Progenitor cell of endocrine pancreas (in vitro differentiated cells): ENCODE data around the gene ARHGAP9. TPM values are rescaled to one million over a fixed set of nuclear protein-coding genes. Genes with fewer than 3 reads are reported as not detected.
"Not testable (repeated sequence)": the region's sequence is repeated elsewhere in the genome, so short reads cannot be mapped to it uniquely, and the experiment has no call there.

Experiments used
- DNase-seq: peaks from one replicate; pipeline ENCODE4 v3.0.0; 2021; ENCODE audit warnings: low spot score; ENCODE audit not compliant: unreplicated experiment
- H3K27ac Mint-ChIP-seq: 2 replicates; pipeline ENCODE4 v1.8.0; 2021; ENCODE audit warnings: mild to moderate bottlenecking, moderate library complexity, mixed read lengths
- H3K27me3 Mint-ChIP-seq: 2 replicates; pipeline ENCODE4 v1.8.0; 2021; ENCODE audit warnings: mixed read lengths
- H3K36me3 Mint-ChIP-seq: 2 replicates; pipeline ENCODE4 v1.8.0; 2022; ENCODE audit warnings: mixed read lengths; ENCODE audit not compliant: insufficient read depth
- H3K4me1 Mint-ChIP-seq: 2 replicates; pipeline ENCODE4 v1.8.0; 2021; ENCODE audit warnings: low read depth, mixed read lengths
- H3K4me3 Mint-ChIP-seq: 2 replicates; pipeline ENCODE4 v1.8.0; 2021; ENCODE audit warnings: low read depth, mild to moderate bottlenecking, moderate library complexity, mixed read lengths
- H3K9me3 Mint-ChIP-seq: 2 replicates; pipeline ENCODE4 v1.8.0; 2021; ENCODE audit warnings: low read depth, mixed read lengths
- CTCF ChIP-seq: fragments of 200-600 bp; sonication (generic); IDR thresholded peaks from one replicate; pipeline ENCODE4 v1.5.0; 2021; ENCODE audit warnings: antibody characterized with exemption, mild to moderate bottlenecking; ENCODE audit not compliant: unreplicated experiment
- total RNA-seq: library from RNA; stranded (reverse); gene quantifications from 2 replicates; pipeline ENCODE4 v1.2.1, GENCODE V29; 2021

Gene ARHGAP9
- total RNA-seq, 1 donor from 2014 or later, result 2.8 TPM

GRCh38 chr12:57518920-57519795 is 39.5 kb upstream of the ARHGAP9 start:
- Mint-ChIP-seq H3K27me3 (no peaks in the 10 kb centered on the region), H3K9me3 (no peaks in the 10 kb centered on the region), H3K36me3 (peaks cover 19% of the 10 kb centered on the region), H3K27ac (peak overlapping the region; percentile 100), H3K4me3 (peak overlapping the region; percentile 98), H3K4me1 (peaks cover 32% of the 10 kb centered on the region)
- no peak for DNase-seq
- TF ChIP-seq CTCF, result no peak

GRCh38 chr12:57518176-57518919 is 38.7 kb upstream of the ARHGAP9 start:
- Mint-ChIP-seq H3K27me3 (no peaks in the 10 kb centered on the region), H3K9me3 (no peaks in the 10 kb centered on the region), H3K36me3 (peaks cover 19% of the 10 kb centered on the region), H3K27ac (peak overlapping the region; percentile 58), H3K4me3 (peak overlapping the region; percentile 98), H3K4me1 (peaks cover 24% of the 10 kb centered on the region)
- DNase-seq, result no peak
- no peak for TF ChIP-seq CTCF

GRCh38 chr12:57517718-57518117 is 38.1 kb upstream of the ARHGAP9 start:
- not testable (repeated sequence) for H3K9me3 Mint-ChIP-seq, H3K27me3 Mint-ChIP-seq, H3K4me3 Mint-ChIP-seq, DNase-seq
- Mint-ChIP-seq H3K4me1 (peaks cover 20% of the 10 kb centered on the region), H3K36me3 (peaks cover 25% of the 10 kb centered on the region), H3K27ac (peak overlapping the region; percentile 58)

- no peak for DNase-seq
- H3K4me3 Mint-ChIP-seq, result no peak overlapping the region
- peaks cover 20% of the 10 kb centered on the region for H3K4me1 Mint-ChIP-seq
- peaks cover 30% of the 10 kb centered on the region for H3K36me3 Mint-ChIP-seq
- no peaks in the 10 kb centered on the region for H3K27me3 Mint-ChIP-seq
- no peaks in the 10 kb centered on the region for H3K9me3 Mint-ChIP-seq
- TF ChIP-seq CTCF, result no peak
- H3K27ac Mint-ChIP-seq, result peak overlapping the region; percentile 58
Observed at GRCh38 chr12:57517187-57517586, 37.5 kb upstream of the ARHGAP9 start.

GRCh38 chr12:57516617-57517153 is 37.0 kb upstream of the ARHGAP9 start:
- H3K9me3 Mint-ChIP-seq, result no peaks in the 10 kb centered on the region
- H3K27me3 Mint-ChIP-seq, result no peaks in the 10 kb centered on the region
- no peak for TF ChIP-seq CTCF
- no peak for DNase-seq
- H3K27ac Mint-ChIP-seq, result peak overlapping the region; percentile 78
- H3K36me3 Mint-ChIP-seq, result peaks cover 30% of the 10 kb centered on the region
- no peak overlapping the region for H3K4me3 Mint-ChIP-seq
- H3K4me1 Mint-ChIP-seq, result peaks cover 18% of the 10 kb centered on the region
